A673 (cell line): ENCODE results near the gene NPS. TPM values are rescaled to one million over a fixed set of nuclear protein-coding genes. Genes with fewer than 3 reads are reported as not detected.

Experiments
- BruUV-seq: library from RNA; stranded (reverse); fragments of 400-500 nt; replicated peaks from 2 replicates; lab custom pipeline; 2021; lab: Mats Ljungman, UMichigan
- CTCF ChIA-PET: fragments of 300-600 bp; sonication (Branson Sonifier 250); formaldehyde crosslinking; loops from one replicate; lab custom pipeline; 2022; ENCODE audit warnings: antibody characterized with exemption; lab: Charles Lee
- POLR2A ChIA-PET: fragments of 300-600 bp; sonication (Branson Sonifier 250); formaldehyde crosslinking; loops from one replicate; lab custom pipeline; 2022; ENCODE audit warnings: antibody characterized with exemption; ENCODE audit not compliant: low non-redundant PET; lab: Charles Lee
- DNase-seq: peaks from one replicate; pipeline ENCODE4 v3.0.0-alpha.2; 2015; ENCODE audit warnings: low spot score
- H3K27ac ChIP-seq: fragments of 200-600 bp; sonication (generic); 2 replicates; pipeline ENCODE4 v1.5.1; 2016; ENCODE audit warnings: mixed run types, low read depth, mild to moderate bottlenecking, mixed read lengths, antibody characterized with exemption, low read length; ENCODE audit not compliant: poor library complexity, severe bottlenecking
- H3K27me3 ChIP-seq: fragments of 200-600 bp; sonication (generic); replicated peaks from 2 replicates; pipeline ENCODE4 v1.6.1; 2017; ENCODE audit warnings: mixed run types, low read depth, mild to moderate bottlenecking, mixed read lengths, antibody characterized with exemption, low read length; ENCODE audit not compliant: insufficient read depth, poor library complexity
- H3K36me3 ChIP-seq: fragments of 200-600 bp; sonication (generic); 2 replicates; pipeline ENCODE4 v1.6.1; 2016; ENCODE audit warnings: mixed run types, mild to moderate bottlenecking, mixed read lengths, antibody characterized with exemption, low read length; ENCODE audit not compliant: insufficient read depth, poor library complexity, severe bottlenecking
- H3K4me1 ChIP-seq: fragments of 200-600 bp; sonication (generic); 2 replicates; pipeline ENCODE4 v1.6.1; 2017; ENCODE audit warnings: mixed run types, mild to moderate bottlenecking, mixed read lengths, antibody characterized with exemption, low read length; ENCODE audit not compliant: insufficient read depth, poor library complexity, severe bottlenecking
- H3K4me3 ChIP-seq: fragments of 200-600 bp; sonication (generic); 2 replicates; pipeline ENCODE4 v1.5.1; 2016; ENCODE audit warnings: low read depth, mixed run types, mild to moderate bottlenecking, mixed read lengths, low read length; ENCODE audit not compliant: poor library complexity, severe bottlenecking
- H3K9me3 ChIP-seq: fragments of 200-600 bp; sonication (generic); 2 replicates; pipeline ENCODE4 v1.6.1; 2016; ENCODE audit warnings: mixed run types, low read depth, mild to moderate bottlenecking, mixed read lengths, antibody characterized with exemption, low read length; ENCODE audit not compliant: poor library complexity, severe bottlenecking
- CTCF ChIP-seq: fragments of 300-800, 200-600 bp; sonication (generic); conservative IDR thresholded peaks from 2 replicates; pipeline ENCODE4 v1.5.1; 2017; ENCODE audit warnings: low read depth, mild to moderate bottlenecking, antibody characterized with exemption, low read length, moderate library complexity, mixed read lengths
- EZH2 ChIP-seq: fragments of 200-600 bp; sonication (generic); IDR thresholded peaks from 2 replicates; pipeline ENCODE4 v1.6.1; 2017; ENCODE audit warnings: borderline replicate concordance, low read depth, mild to moderate bottlenecking, mixed read lengths, antibody characterized with exemption, low read length; ENCODE audit not compliant: poor library complexity, severe bottlenecking
- intact Hi-C: fragments of 100-400 bp; cut with micrococcal nuclease; formaldehyde crosslinking; loops from one replicate; pipeline ENCODE4 v1.10.0; 2022; ENCODE audit not compliant: unreplicated experiment
- total RNA-seq: library from RNA; stranded (reverse); gene quantifications from 2 replicates; pipeline ENCODE4 v1.2.3, GENCODE V29; 2021

The NPS gene
- total RNA-seq, 1 experiment from 2014 or later, result not detected

DNA sequence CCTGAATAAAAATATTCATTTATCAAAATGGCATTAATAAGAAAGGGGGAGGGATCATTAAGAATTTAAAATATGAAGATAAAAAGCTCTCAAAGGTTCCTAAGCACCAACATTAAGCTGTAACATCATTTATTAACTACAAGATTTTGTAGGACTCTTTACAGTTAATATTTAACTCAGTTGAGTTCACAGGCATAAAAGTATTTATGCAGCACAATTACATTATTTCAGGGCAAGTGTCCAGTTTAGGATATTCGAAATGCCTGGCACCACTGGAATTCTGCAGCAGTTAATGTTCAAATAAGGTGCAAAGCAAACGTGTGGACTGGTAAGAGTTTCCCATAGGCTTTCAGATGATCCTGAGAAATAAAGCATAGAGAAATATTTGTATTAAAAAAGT lies 30.5 kb downstream of the NPS start:
- DNase-seq, result no peak
- Histone ChIP-seq H3K27me3 (peaks cover 14% of the 10 kb centered on the region), H3K9me3 (no peaks in the 10 kb centered on the region), H3K36me3 (no peaks in the 10 kb centered on the region), H3K27ac (no peak overlapping the region), H3K4me1 (peaks cover 10% of the 10 kb centered on the region), H3K4me3 (no peak overlapping the region)
- ChIA-PET CTCF (no interaction called here), POLR2A (no interaction called here)
- no TSS peak for BruUV-seq
- intact Hi-C loops, result loop anchor here (5.0 kb wide), 1 partner anchor 222 kb away; no protein-coding TSS in a partner anchor
- no peak for TF ChIP-seq CTCF
- no peak for TF ChIP-seq EZH2

GRCh38 chr10:127580822-127581221 lies 31.7 kb downstream of the NPS start:
- Histone ChIP-seq H3K9me3 (no peaks in the 10 kb centered on the region), H3K4me3 (no peak overlapping the region), H3K4me1 (peaks cover 13% of the 10 kb centered on the region), H3K36me3 (no peaks in the 10 kb centered on the region), H3K27ac (no peak overlapping the region), H3K27me3 (peaks cover 15% of the 10 kb centered on the region)
- no TSS peak for BruUV-seq
- DNase-seq, result no peak
- ChIA-PET CTCF (no interaction called here), POLR2A (no interaction called here)
- no peak for TF ChIP-seq EZH2
- TF ChIP-seq CTCF, result no peak
- intact Hi-C loops, result no loop called here

- no TSS peak for BruUV-seq
- POLR2A ChIA-PET, result no interaction called here
- no peaks in the 10 kb centered on the region for H3K36me3 ChIP-seq
- peaks cover 15% of the 10 kb centered on the region for H3K27me3 ChIP-seq
- H3K4me1 ChIP-seq, result peaks cover 3% of the 10 kb centered on the region
- no peak overlapping the region for H3K27ac ChIP-seq
- CTCF ChIA-PET, result no interaction called here
- TF ChIP-seq CTCF (no peak), EZH2 (no peak)
- peak; percentile 28 for DNase-seq
- no peaks in the 10 kb centered on the region for H3K9me3 ChIP-seq
- no peak overlapping the region for H3K4me3 ChIP-seq
- intact Hi-C loops, result no loop called here
Observed at GRCh38 chr10:127585519-127586023, 36.5 kb downstream of the NPS start.
